Astrocyte of the spinal cord (primary cell): Measurements from ENCODE around the gene BMPR1A.
"Not testable (repeated sequence)": the region's sequence is repeated elsewhere in the genome, so short reads cannot be mapped to it uniquely, and the experiment has no call there.

Experiments
- DNase-seq: peaks from one replicate; pipeline ENCODE4 v3.0.0; 2011; ENCODE audit warnings: low read depth, low spot score
- H3K4me3 ChIP-seq: 2 replicates; pipeline ENCODE4 v1.5.1; 2011; ENCODE audit warnings: low read depth, mild to moderate bottlenecking, low read length, moderate library complexity
- CTCF ChIP-seq: IDR thresholded peaks from 2 replicates; pipeline ENCODE4 v1.5.1; 2012; ENCODE audit warnings: low read depth, mild to moderate bottlenecking, low read length, inconsistent platforms
- in situ Hi-C: cut with HindIII; loops from 2 replicates; pipeline ENCODE4 v1.10.0; 2017; ENCODE audit warnings: low sequenced_read_pairs

BMPR1A gene

GRCh38 chr10:86950349-86950748, 193.9 kb downstream of the BMPR1A start:
- DNase-seq, result no peak
- H3K4me3 ChIP-seq, result no peak overlapping the region
- TF ChIP-seq CTCF, result no peak
- in situ Hi-C loops, result no loop called here

DNA sequence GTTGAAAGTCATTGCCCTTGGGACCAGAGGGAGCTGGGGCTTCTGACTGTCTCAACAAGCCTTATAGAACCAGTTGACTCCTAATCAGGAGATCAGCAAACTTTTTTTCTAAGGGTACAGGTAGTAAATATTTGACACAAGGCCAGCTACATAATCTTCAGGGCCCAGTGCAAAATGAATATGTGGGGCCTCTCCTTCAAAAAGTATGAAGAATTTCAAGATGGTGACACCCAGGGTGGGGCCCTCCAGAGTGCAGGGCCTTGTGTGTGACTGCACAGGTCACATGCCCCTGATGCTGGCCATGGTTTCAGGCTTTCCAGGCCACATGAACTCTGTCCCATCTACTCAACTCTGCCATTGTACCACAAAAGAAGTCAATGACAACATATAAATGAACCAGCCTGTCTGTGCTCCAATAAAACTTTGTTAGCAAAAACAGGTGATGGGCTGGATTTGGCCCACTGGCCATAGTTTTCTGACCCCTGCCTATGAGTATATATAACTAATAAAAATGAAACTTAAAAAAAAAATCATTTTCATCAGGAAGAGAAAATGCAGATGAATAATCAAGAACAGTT, 194.9 kb downstream of the BMPR1A start:
- in situ Hi-C loops, result no loop called here
- no peak for TF ChIP-seq CTCF
- DNase-seq, result no peak
- H3K4me3 ChIP-seq, result no peak overlapping the region

GRCh38 chr10:86952106-86952505, 195.7 kb downstream of the BMPR1A start:
- in situ Hi-C loops, result no loop called here
- H3K4me3 ChIP-seq, result no peak overlapping the region
- DNase-seq, result no peak
- TF ChIP-seq CTCF, result no peak

DNA sequence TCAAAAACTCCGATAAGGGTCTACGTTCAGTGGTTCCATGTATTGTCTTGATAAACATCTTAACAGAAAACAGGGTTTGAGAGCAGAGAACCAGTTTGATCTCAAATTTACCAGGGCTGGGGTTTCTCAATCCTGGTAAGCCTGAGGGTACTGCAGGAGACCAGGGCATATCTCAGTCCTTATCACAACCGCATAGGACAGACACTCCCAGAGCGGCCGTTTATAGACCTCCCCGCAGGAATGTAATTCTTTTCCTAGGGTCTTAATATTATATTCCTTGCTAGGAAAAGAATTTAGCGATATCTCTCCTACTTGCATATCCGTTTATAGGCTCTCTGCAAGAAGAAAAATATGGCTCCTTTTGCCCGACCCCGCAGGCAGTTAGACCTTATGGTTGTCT, 196.3 kb downstream of the BMPR1A start:
- DNase-seq, in situ Hi-C loops, H3K4me3 ChIP-seq: not testable (repeated sequence)

GRCh38 chr10:86953747-86954680, 197.6 kb downstream of the BMPR1A start:
- DNase-seq, result peak; percentile 53
- in situ Hi-C loops, result no loop called here
- no peak overlapping the region for H3K4me3 ChIP-seq
- no peak for TF ChIP-seq CTCF

DNA sequence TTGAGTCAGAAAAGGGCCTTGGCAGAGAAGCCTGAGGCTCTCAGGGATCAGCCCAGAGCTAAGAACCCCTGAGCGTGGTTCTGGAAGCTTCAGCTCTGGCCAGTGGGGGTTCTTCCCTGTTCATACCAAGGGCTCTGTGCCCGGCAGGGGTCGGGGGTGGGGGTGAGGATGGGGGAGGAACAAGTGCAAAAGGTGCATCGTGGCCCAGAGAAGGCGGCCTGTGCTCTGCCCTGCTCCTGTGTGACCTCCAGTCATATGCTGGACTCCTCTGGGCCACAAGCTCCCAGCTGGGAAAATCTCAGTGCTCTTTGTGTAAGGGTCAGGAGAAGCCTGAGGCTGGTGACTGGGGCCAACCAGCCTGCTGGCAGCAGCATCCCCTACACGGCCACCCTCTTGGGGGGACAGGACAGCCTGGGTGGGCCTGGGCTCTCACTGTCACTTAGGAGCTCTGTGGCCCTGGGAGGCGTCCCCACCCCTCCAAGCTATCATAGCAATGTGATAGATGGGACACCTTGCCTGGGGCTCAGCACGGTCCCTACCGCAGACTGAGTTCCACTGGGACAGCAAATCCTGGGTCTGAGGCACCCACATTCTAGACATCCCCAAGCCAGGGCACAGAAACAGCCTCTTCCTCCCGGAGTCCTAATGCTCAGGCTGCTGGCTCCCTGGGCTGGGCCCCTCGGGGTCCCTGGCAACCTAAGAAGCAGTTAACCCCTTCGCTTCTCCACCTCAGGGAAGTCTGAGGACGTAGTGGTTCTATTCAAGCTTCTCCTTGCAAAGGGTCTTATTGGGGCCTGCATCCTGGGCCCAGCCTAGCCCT, 198.5 kb downstream of the BMPR1A start:
- in situ Hi-C loops, result no loop called here
- no peak for TF ChIP-seq CTCF
- H3K4me3 ChIP-seq, result no peak overlapping the region
- no peak for DNase-seq
